ENCODE results near the gene WASF3. TPM values are rescaled to one million over a fixed set of nuclear protein-coding genes. Genes with fewer than 3 reads are reported as not detected.

WASF3 gene
- total and polyA plus RNA-seq, 2 experiments from 2014 or later, result 9.9 to 20.7 TPM

DNA sequence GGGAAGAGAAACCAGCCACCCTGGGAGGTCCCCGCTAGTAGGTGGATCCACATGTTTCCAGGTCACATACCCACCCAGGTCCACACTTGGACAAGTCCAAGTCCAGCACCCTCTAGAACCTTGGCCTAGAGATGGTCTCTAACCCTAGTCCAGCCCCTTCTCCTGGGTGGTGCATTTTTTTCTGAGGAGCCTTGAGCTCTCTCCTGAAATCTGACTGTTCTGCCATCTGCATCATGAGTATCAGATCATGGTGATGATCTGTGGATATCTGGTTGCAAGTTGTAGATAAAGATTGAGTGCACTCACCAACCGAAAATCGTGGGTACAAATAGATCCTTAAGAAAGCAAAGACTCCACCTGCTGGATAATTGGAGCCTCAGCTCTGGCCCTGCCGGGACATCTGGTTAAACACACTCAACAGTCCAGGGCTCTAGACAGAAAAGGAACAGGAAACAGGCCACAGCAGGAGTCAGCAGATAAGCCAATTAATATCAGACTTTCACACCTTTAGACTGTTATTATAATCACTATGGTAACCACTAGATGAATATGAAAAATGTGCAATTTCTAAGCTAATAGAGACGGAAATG is 162.0 kb downstream of the WASF3 start:
- Mint-ChIP-seq H3K36me3 (ENCODE audit: low read depth) (peaks cover 3% of the 10 kb centered on the region; the same call in 1 of the 3 replicates), H3K27me3 (ENCODE audit: insufficient read depth, low read depth, poor library complexity) (peaks cover 5% of the 10 kb centered on the region), H3K9me3 (peaks cover 9% of the 10 kb centered on the region; the same call in 2 of the 3 replicates), H3K4me1 (no peaks in the 10 kb centered on the region), H3K27ac (no peak overlapping the region), H3K4me3 (no peak overlapping the region)
- Histone ChIP-seq H3K27me3 (ENCODE audit: insufficient read depth) (no peaks in the 10 kb centered on the region), H3K4me3 (no peak overlapping the region), H4K20me1 (replicated peaks; ENCODE audit: insufficient read depth) (no peaks in the 10 kb centered on the region), H2AFZ (no peak overlapping the region), H3K79me2 (replicated peaks; ENCODE audit: insufficient read depth) (no peaks in the 10 kb centered on the region), H3K9me2 (ENCODE audit: insufficient read depth) (no peaks in the 10 kb centered on the region), H3K4me2 (no peak overlapping the region), H3F3A (replicated peaks; ENCODE audit: low read depth) (no peaks in the 10 kb centered on the region), H3K36me3 (ENCODE audit: insufficient read depth) (no peaks in the 10 kb centered on the region), H3K4me1 (ENCODE audit: insufficient read depth) (no peaks in the 10 kb centered on the region), H3K27ac (ENCODE audit: low read depth) (no peak overlapping the region)
- DNase-seq (ENCODE audit: low spot score) (peak; percentile 41), ATAC-seq (no peak; the same call in 1 of the 3 replicates)
- TF ChIP-seq, protein P1, sequence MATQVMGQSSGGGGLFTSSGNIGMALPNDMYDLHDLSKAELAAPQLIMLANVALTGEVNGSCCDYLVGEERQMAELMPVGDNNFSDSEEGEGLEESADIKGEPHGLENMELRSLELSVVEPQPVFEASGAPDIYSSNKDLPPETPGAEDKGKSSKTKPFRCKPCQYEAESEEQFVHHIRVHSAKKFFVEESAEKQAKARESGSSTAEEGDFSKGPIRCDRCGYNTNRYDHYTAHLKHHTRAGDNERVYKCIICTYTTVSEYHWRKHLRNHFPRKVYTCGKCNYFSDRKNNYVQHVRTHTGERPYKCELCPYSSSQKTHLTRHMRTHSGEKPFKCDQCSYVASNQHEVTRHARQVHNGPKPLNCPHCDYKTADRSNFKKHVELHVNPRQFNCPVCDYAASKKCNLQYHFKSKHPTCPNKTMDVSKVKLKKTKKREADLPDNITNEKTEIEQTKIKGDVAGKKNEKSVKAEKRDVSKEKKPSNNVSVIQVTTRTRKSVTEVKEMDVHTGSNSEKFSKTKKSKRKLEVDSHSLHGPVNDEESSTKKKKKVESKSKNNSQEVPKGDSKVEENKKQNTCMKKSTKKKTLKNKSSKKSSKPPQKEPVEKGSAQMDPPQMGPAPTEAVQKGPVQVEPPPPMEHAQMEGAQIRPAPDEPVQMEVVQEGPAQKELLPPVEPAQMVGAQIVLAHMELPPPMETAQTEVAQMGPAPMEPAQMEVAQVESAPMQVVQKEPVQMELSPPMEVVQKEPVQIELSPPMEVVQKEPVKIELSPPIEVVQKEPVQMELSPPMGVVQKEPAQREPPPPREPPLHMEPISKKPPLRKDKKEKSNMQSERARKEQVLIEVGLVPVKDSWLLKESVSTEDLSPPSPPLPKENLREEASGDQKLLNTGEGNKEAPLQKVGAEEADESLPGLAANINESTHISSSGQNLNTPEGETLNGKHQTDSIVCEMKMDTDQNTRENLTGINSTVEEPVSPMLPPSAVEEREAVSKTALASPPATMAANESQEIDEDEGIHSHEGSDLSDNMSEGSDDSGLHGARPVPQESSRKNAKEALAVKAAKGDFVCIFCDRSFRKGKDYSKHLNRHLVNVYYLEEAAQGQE (IDR thresholded peaks at IDR 0.05; ENCODE audit: unreplicated experiment), result no peak
- TF ChIP-seq, protein P2, sequence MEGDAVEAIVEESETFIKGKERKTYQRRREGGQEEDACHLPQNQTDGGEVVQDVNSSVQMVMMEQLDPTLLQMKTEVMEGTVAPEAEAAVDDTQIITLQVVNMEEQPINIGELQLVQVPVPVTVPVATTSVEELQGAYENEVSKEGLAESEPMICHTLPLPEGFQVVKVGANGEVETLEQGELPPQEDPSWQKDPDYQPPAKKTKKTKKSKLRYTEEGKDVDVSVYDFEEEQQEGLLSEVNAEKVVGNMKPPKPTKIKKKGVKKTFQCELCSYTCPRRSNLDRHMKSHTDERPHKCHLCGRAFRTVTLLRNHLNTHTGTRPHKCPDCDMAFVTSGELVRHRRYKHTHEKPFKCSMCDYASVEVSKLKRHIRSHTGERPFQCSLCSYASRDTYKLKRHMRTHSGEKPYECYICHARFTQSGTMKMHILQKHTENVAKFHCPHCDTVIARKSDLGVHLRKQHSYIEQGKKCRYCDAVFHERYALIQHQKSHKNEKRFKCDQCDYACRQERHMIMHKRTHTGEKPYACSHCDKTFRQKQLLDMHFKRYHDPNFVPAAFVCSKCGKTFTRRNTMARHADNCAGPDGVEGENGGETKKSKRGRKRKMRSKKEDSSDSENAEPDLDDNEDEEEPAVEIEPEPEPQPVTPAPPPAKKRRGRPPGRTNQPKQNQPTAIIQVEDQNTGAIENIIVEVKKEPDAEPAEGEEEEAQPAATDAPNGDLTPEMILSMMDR (conservative IDR thresholded peaks at IDR 0.05; ENCODE audit: low read depth in 2 of 2), result peak; percentile 40 to 44

DNA sequence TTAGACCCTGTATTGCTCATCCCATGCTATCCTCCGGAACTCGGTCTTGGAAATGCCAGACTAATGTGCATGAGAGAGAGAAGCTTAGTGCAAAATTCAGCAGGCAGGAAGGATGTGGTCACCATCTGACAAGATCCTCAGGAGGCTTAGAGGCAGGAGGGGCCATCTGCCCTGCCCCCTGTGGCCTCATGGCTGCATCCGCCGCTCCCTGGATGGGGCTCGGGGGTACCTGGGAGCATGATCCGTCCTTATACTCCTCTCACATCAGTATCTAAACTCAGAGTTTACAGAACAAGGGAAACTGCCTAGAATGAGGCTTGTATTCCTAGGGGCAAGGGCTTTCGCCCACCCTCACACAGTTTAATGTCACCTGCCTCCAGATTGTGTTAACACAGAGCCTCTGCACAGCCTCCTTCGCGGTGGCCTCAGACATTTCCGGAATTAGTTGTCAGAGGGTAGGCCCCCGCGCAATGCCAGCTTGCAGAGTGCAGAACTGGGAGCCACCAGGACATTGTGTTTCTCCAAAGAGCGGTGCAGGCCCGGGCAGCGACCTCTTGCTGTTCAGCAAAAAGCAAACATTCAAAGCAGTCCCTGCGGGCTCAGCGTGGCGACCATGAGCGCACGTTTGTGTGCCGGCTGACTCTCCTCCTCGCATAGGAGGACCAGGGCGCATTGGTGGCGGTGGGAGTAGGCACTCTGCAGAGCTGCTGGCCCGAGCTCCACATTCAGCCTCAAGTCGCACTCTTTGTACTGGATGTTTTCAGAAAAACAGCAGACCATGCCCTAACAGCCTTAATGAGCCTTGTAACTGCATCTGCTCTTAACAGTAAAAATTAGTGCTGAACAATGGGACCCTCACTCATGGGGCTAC is 164.0 kb downstream of the WASF3 start:
- Histone ChIP-seq H3K4me2 (no peak overlapping the region), H3K79me2 (replicated peaks; ENCODE audit: insufficient read depth) (no peaks in the 10 kb centered on the region), H2AFZ (peak overlapping the region; percentile 87), H3K4me3 (no peak overlapping the region), H3K27ac (ENCODE audit: low read depth) (no peak overlapping the region), H4K20me1 (replicated peaks; ENCODE audit: insufficient read depth) (no peaks in the 10 kb centered on the region), H3K4me1 (ENCODE audit: insufficient read depth) (no peaks in the 10 kb centered on the region), H3K9me2 (ENCODE audit: insufficient read depth) (no peaks in the 10 kb centered on the region), H3K27me3 (ENCODE audit: insufficient read depth) (no peaks in the 10 kb centered on the region), H3F3A (replicated peaks; ENCODE audit: low read depth) (no peaks in the 10 kb centered on the region), H3K36me3 (ENCODE audit: insufficient read depth) (no peaks in the 10 kb centered on the region)
- Mint-ChIP-seq H3K27ac (no peak overlapping the region), H3K36me3 (ENCODE audit: low read depth) (peaks cover 7% of the 10 kb centered on the region; the same call in 2 of the 3 replicates), H3K4me1 (no peaks in the 10 kb centered on the region), H3K4me3 (no peak overlapping the region), H3K9me3 (peaks cover 10% of the 10 kb centered on the region), H3K27me3 (ENCODE audit: insufficient read depth, low read depth, poor library complexity) (peaks cover 7% of the 10 kb centered on the region)
- ATAC-seq, result no peak; the same call in 2 of the 3 replicates
- no peak for DNase-seq (ENCODE audit: low spot score)
- no peak for TF ChIP-seq POLR2AphosphoS5 (IDR thresholded peaks at IDR 0.05; ENCODE audit: low read depth)
- TF ChIP-seq, protein P1 (IDR thresholded peaks at IDR 0.05; ENCODE audit: unreplicated experiment), result no peak

All from GM23338 (cell line).